Skin epidermis (tissue), 12 donors: ENCODE results near the gene CPM.

ENCODE experiments used
- H3K27ac ChIP-seq, 21 experiments: fragments of 200-600 bp; sonication (generic) in 11 of 21; one replicate each; pipeline ENCODE4 v1.5.0; 2020; ENCODE audit warnings: mild to moderate bottlenecking in 3 of 21, inconsistent platforms in 2 of 21, moderate library complexity in 2 of 21
- H3K4me3 ChIP-seq, 7 experiments: fragments of 200-600 bp; sonication (generic) in 2 of 7; one replicate each; pipeline ENCODE4 v1.5.0; 2020; ENCODE audit warnings: inconsistent platforms in 2 of 7, mild to moderate bottlenecking in 2 of 7, moderate library complexity in 1 of 7

Gene CPM

DNA sequence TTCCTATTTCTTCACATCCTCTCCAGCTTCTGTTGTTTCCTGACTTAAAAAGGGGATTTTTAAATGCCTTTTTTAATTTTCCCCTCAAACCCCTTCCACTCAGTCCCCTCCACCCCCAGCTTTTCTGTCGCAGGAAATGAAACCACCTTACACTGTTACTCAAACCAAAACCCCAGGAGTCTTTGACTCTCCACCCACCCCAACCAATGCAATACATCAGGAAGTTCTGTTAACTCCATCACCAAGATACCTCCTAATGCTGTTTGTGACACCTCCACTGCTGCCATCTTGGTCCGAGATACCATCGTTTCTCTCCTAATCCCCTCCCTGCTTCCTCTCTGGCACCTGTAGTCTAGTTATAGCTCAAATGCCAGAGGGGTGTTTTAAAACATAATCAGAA is 25.4 kb upstream of the CPM start:
- Histone ChIP-seq H3K27ac (peak overlapping the region in 1 of 21 experiments; percentile 19), H3K4me3 (no peak overlapping the region)

GRCh38 chr12:68957273-68957672 is 24.3 kb upstream of the CPM start:
- Histone ChIP-seq H3K4me3 (no peak overlapping the region), H3K27ac (no peak overlapping the region)

- H3K4me3 ChIP-seq = no peak overlapping the region
- H3K27ac ChIP-seq = no peak overlapping the region
Measured at GRCh38 chr12:68956466-68956865, 23.5 kb upstream of the CPM start.

DNA sequence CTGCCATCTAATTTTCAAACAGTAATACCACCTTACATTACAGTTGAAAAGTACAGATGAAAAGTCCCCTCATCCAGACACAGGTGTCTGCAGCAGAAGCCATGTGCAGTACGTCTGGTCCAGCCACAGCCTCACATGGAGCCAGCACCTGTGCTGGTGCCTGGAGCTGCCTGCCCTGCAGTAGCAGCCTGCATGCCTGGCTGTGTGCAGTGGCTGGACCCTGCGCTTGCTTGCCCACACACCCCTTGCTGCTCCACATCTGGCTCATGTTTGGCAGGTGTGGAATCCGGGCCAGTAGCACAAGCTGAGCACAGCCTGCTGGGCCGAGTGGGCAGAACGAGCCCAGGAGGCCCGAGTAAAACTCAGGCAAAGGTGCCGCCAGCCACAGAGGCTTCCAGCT is 21.8 kb upstream of the CPM start:
- H3K4me3 ChIP-seq = no peak overlapping the region
- no peak overlapping the region for H3K27ac ChIP-seq

GRCh38 chr12:68953536-68953935 is 20.6 kb upstream of the CPM start:
- Histone ChIP-seq H3K4me3 (no peak overlapping the region), H3K27ac (no peak overlapping the region)

- H3K4me3 ChIP-seq = no peak overlapping the region
- H3K27ac ChIP-seq = peak overlapping the region in 4 of 21 experiments; percentile 27 to 59 (median 36)
Measured at GRCh38 chr12:68951652-68952051, 18.7 kb upstream of the CPM start.

GRCh38 chr12:68950511-68950910 is 17.5 kb upstream of the CPM start:
- no peak overlapping the region for H3K27ac ChIP-seq
- H3K4me3 ChIP-seq = no peak overlapping the region

DNA sequence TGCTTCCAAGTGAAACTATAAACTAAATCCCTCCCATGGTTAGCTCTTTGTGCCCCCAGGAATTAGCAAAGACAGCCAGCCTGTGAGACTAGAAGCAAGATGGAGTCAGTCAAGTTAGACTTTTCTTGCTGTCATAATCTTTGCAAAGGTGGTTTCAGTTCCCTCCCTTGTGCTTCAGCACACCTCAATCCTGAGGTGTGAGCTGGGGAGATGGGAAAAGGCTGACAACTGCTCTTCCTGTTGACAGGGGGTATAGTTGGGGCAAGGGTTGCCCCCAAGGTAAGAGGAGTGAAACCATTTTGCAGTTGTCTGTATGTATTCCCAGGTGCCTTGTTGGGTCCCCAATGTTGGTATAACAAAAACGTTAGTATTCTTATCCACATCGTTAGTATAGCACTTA is 12.3 kb upstream of the CPM start:
- Histone ChIP-seq H3K4me3 (no peak overlapping the region), H3K27ac (no peak overlapping the region)

GRCh38 chr12:68944296-68945076 is 11.5 kb upstream of the CPM start:
- no peak overlapping the region for H3K27ac ChIP-seq
- no peak overlapping the region for H3K4me3 ChIP-seq

DNA sequence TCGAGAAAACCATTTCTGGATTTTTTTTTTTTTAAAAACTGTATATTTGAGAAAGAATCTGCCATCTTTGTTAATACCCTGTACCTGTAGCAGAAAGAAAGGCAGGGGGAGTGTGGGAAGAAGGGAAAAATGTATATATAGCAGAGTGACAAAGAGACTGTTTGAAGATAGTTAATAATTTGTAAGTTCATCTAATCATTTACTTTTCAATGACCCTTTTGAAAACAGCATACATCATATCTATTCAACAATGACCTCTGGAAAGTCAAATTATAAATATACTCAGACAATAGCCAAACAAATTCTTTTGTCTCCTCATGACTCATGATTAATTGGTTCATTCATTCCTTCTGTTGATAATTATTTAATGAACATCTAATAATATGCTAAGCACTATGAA is 10.9 kb upstream of the CPM start:
- H3K4me3 ChIP-seq = no peak overlapping the region
- no peak overlapping the region for H3K27ac ChIP-seq

GRCh38 chr12:68940731-68941130 is 7.8 kb upstream of the CPM start:
- no peak overlapping the region for H3K27ac ChIP-seq
- H3K4me3 ChIP-seq = no peak overlapping the region

DNA sequence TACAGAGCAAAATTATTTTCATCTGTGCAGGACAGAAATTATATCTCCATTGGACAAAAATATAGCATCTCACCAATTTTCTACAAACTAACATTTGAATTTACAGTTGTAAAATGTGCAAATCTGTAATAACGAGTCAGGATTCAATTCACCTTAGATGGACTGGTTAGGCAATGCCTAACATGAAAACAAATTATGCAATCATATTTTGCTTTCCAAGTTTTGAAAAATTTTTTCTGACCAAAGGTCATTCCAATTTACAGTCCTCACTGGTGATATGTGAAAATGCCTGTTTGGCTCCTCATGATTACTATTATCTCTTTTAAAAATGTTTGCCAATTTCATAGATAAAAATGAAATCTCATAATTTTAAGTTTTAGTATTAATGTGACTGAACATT is 6.5 kb upstream of the CPM start:
- Histone ChIP-seq H3K4me3 (no peak overlapping the region), H3K27ac (no peak overlapping the region)

GRCh38 chr12:68934392-68934791 is 1.4 kb upstream of the CPM start:
- no peak overlapping the region for H3K4me3 ChIP-seq

DNA sequence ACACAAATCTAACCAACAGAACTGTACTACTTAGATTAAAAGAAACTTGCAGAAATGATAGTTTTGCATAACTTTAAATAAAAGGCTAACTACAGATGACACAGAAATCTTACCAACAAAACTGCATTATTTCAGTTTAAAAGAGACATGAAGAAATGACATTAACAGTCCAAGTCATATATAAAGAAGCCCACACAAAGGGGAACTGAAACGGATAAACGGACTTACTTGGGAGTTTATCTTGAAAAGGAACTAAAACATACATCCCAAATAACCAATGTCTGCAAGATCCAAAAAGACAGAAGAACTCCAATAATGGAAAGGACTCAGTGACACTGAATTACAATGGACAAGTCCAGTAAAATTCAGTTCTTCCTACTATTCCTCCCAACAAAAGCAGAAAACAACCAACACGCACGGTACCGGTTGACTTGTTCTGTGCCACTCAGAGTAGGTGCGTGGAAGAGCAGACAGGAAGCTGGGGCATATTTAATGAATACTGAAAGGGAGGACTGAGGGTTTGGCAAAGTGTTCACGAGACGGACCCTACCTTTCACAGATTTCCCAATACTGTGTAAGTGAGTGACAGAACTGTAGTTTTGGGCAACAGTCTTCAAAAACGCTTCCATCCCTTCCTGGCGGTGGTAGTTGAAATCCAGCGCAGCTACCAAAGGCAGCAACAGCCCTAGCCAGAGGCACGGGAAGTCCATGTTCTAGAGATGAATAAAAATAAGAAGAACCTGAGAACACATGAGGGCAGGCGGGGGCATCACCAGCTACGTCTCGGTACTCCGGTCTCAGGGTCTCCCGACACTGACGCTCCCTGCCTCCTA is 627 bp downstream of the CPM start:
- Histone ChIP-seq H3K4me3 (peak overlapping the region; percentile 60 to 75 (median 66)), H3K27ac (peak overlapping the region in 19 of 21 experiments; percentile 51 to 83 (median 64))

More at GRCh38 chr12:68934392-68934791, 1.4 kb upstream of the CPM start:
- H3K27ac ChIP-seq = no peak overlapping the region

DNA sequence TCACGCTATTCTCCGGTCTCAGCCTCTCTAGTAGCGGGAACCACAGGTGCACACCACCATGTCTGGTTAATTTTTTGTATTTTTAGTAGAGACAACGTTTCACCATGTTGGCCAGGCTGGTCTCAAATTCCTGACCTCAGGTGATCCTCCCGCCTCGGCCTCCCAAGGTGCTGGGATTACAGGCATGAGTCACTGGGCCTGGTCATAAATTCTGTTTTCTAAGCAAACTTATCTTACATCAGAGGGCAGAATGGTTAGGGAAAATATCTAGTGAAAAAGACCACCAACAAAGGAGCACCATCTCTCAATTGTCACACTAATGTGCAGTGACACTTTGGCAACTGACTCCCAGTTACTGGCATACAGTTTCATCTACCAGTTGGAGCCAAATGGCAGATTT is 2.8 kb downstream of the CPM start:
- H3K4me3 ChIP-seq = no peak overlapping the region

DNA sequence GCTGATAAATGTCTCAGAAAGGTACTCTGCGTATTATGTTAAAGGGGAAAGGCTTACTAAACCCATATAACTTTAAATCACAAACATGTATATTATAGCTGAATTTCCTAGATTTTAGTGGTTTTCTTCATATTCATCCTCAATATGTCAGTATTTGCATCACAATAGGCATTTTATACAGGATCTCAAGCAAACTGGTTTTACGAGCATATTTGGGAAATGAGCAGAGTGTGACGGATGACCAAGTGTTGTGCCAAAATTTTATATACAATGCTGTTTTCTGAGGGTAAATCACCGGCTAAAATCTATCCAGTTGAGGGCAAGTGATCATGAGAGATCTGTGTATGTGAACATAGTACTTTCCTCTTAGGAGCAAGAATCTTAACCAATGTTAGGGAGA is 8.4 kb downstream of the CPM start:
- H3K27ac ChIP-seq = no peak overlapping the region
- H3K4me3 ChIP-seq = no peak overlapping the region

More for the DNA sequence above, 2.8 kb downstream of the CPM start:
- H3K27ac ChIP-seq = no peak overlapping the region

DNA sequence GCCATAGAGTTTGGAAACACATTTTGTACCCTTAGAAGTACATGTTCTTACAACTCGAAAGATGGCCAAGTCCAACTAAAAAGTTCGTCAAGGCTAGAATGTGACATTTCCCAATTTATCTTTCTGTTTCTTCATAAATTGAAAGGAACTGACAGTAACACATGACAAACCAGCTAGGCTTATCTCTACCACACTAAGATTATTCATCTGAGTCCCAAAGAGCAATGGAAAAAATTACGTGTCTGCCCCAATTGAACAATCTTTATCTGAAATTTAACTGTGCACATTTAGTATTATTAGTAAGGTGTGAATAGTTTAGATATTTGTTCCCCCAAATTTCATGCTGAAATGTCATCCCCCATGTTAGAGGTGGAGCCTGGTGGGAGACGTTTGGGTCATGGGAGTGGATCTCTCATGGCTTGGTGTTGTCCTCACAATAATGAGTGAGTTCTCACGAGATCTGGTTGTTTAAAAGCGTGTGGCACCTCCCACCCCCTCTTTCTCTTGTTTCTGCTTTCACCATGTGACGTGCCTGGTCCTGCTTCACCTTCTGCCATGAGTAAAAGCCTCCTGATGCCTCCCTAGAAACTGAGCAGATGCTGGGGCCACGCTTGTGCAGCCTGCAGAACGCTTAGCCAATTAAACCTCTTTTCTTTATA is 13.3 kb downstream of the CPM start:
- Histone ChIP-seq H3K27ac (no peak overlapping the region), H3K4me3 (no peak overlapping the region)

- Histone ChIP-seq H3K27ac (no peak overlapping the region), H3K4me3 (no peak overlapping the region)
Measured at GRCh38 chr12:68918960-68919359, 14.0 kb downstream of the CPM start.

DNA sequence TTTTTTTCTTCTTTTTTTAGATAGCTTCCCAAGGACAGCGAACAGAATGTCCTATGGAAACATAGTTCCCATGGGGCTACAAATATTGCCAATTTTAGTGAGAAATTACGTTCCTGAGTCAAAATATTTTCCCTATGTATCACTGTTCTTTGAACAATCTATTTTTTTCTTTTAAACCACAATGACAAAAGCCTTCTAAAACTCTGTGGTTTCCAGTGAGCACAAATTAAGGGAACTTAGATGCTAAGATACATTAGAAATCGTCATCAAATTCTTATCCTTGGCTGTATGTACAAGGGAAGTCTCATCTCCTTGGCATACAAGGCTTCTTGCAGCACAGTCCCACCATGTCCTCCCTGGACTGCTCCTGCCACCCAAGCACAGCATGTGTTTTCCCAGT is 17.9 kb downstream of the CPM start:
- peak overlapping the region in 5 of 21 experiments; percentile 35 to 66 (median 50) for H3K27ac ChIP-seq

DNA sequence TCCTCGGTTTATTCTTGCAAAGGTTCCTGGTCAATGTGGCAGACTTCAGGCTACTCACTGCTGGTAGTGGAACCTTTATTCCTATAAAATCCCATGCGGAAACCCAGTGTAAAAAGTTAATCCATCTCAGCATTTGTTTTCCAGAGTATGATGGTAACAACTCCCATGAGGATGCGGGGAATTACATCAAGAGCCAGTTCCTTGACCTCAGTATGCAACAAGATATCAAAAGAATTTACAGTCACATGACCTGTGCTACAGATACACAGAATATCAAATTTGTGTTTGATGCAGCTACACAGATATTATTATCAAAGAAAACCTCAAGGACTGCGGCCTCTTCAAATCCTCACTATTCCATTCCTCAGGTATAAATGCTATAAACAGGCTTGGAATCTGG is 19.3 kb downstream of the CPM start:
- H3K27ac ChIP-seq = peak overlapping the region in 1 of 21 experiments; percentile 52
- H3K4me3 ChIP-seq = no peak overlapping the region

More for the DNA sequence above, 17.9 kb downstream of the CPM start:
- no peak overlapping the region for H3K4me3 ChIP-seq
